HepG2 (cell line): ENCODE data around the gene UXS1. TPM values are rescaled to one million over a fixed set of nuclear protein-coding genes. Genes with fewer than 3 reads are reported as not detected.
A peak's percentile ranks its signal among the peaks of the same experiment; 100 is the strongest.

Experiments used
- ATAC-seq: fragments of 200-7000 bp; cut with Tn5 transposase; 3 replicates; pipeline ENCODE4 v1.9.1; 2020; ENCODE audit warnings: mild to moderate bottlenecking, moderate library complexity
- BruUV-seq: library from RNA; stranded (reverse); fragments of 400-500 nt; replicated peaks from 2 replicates; lab custom pipeline; 2021; lab: Mats Ljungman, UMichigan
- CTCF ChIA-PET: fragments of 300-600 bp; formaldehyde crosslinking; extraction: SDS; loops from one replicate; lab custom pipeline; 2021; ENCODE audit warnings: low total read pairs, inconsistent platforms, low intra/inter-chr PET ratio; lab: Yijun Ruan, JAX
- POLR2A ChIA-PET: fragments of 350-600 bp; sonication (Branson Sonifier 250); formaldehyde crosslinking; loops from one replicate; lab custom pipeline; 2020; ENCODE audit warnings: antibody characterized with exemption, inconsistent platforms; lab: Yijun Ruan, JAX
- DNase-seq: peaks from one replicate; pipeline ENCODE4 v3.0.0-alpha.2; 2015; ENCODE audit warnings: low spot score
- FAIRE-seq: peaks from 3 replicates; lab custom pipeline; 2011; peaks lifted over from hg19 to GRCh38; lab: Jason Lieb, UNC
- H2AFZ ChIP-seq: one replicate; pipeline ENCODE4 v1.6.1; 2011; ENCODE audit warnings: low read length, inconsistent platforms
- H3K27ac ChIP-seq: fragments of 300-600 bp; 3 replicates; pipeline ENCODE4 v1.8.0; 2011; ENCODE audit warnings: mixed run types, mild to moderate bottlenecking, mixed read lengths, low read length, inconsistent platforms; ENCODE audit not compliant: insufficient read depth; ENCODE audit errors: extremely low read length
- H3K27me3 ChIP-seq, 2 experiments: fragments of 200-600 bp in 1 of 2; 2 replicates in 1 of 2; 3 replicates in 1 of 2; pipeline versions ENCODE4 v1.6.0 to v1.8.0; 2011; ENCODE audit warnings: low read length in 2 of 2, mild to moderate bottlenecking in 2 of 2, moderate library complexity in 2 of 2, inconsistent platforms in 1 of 2; ENCODE audit not compliant: insufficient read depth in 2 of 2, control insufficient read depth in 1 of 2
- H3K36me3 ChIP-seq, 2 experiments: fragments of 200-600 bp in 1 of 2; replicated peaks in 1 of 2; 2 replicates in 1 of 2; 3 replicates in 1 of 2; pipeline versions ENCODE4 v1.5.1 to v1.8.0; 2011; ENCODE audit warnings: low read length in 2 of 2, inconsistent platforms in 1 of 2; ENCODE audit not compliant: insufficient read depth in 2 of 2, control insufficient read depth in 1 of 2
- H3K4me1 ChIP-seq: 2 replicates; pipeline ENCODE4 v1.5.1; 2012; ENCODE audit warnings: low read length, inconsistent platforms; ENCODE audit not compliant: insufficient read depth
- H3K4me2 ChIP-seq: 2 replicates; pipeline ENCODE4 v1.6.0; 2011; ENCODE audit warnings: low read depth, low read length, inconsistent platforms
- H3K4me3 ChIP-seq, 3 experiments: fragments of 200-600 bp in 1 of 3; sonication (generic), shearing (Covaris generic) in 1 of 3; replicated peaks in 1 of 3; 2 replicates each; pipeline ENCODE4 v1.5.1; 2011 to 2016; ENCODE audit warnings: low read length in 3 of 3, inconsistent platforms in 2 of 3, low read depth in 2 of 3, mild to moderate bottlenecking in 2 of 3, control low read depth in 1 of 3, mixed read lengths in 1 of 3; ENCODE audit not compliant: insufficient read depth in 1 of 3
- H3K79me2 ChIP-seq: one replicate; pipeline ENCODE4 v1.6.1; 2011; ENCODE audit warnings: low read length, inconsistent platforms; ENCODE audit not compliant: insufficient read depth
- H3K9ac ChIP-seq: 2 replicates; pipeline ENCODE4 v1.6.0; 2011; ENCODE audit warnings: mild to moderate bottlenecking, low read depth, low read length, inconsistent platforms; ENCODE audit not compliant: insufficient read depth
- H3K9me3 ChIP-seq: 2 replicates; pipeline ENCODE4 v1.5.1; 2012; ENCODE audit warnings: mild to moderate bottlenecking, low read length
- H4K20me1 ChIP-seq: 2 replicates; pipeline ENCODE4 v1.6.0; 2011; ENCODE audit warnings: inconsistent platforms, mild to moderate bottlenecking, low read length, moderate library complexity; ENCODE audit not compliant: insufficient read depth
- MAFF ChIP-seq: IDR thresholded peaks from 2 replicates; pipeline ENCODE4 v1.6.1; 2011; ENCODE audit warnings: low read depth, low read length, improper control_type of control experiment
- MLXIP ChIP-seq: sonication (generic); formaldehyde crosslinking; IDR thresholded peaks from 2 replicates; pipeline ENCODE4 v1.9.0; 2021; ENCODE audit warnings: missing genetic modification reagents, borderline replicate concordance
- NKX3-1 ChIP-seq: sonication (generic); formaldehyde crosslinking; IDR thresholded peaks from 2 replicates; pipeline ENCODE4 v1.5.0; 2020; ENCODE audit warnings: missing genetic modification reagents
- RBM39 ChIP-seq: fragments of 200-400 bp; formaldehyde crosslinking; IDR thresholded peaks from one replicate; pipeline ENCODE4 v1.6.1; 2018; ENCODE audit warnings: antibody characterized with exemption, mild to moderate bottlenecking, low read depth, low read length; ENCODE audit not compliant: poor library complexity, severe bottlenecking
- RFX5 ChIP-seq: IDR thresholded peaks from 2 replicates; pipeline ENCODE4 v1.6.1; 2011; ENCODE audit warnings: low read depth, low read length, improper control_type of control experiment
- SP4 ChIP-seq: sonication (generic); formaldehyde crosslinking; IDR thresholded peaks from 2 replicates; pipeline ENCODE4 v1.8.1; 2023; ENCODE audit warnings: mild to moderate bottlenecking, missing genetic modification reagents
- TMF1 ChIP-seq: sonication (generic); formaldehyde crosslinking; IDR thresholded peaks from 2 replicates; pipeline ENCODE4 v1.8.1; 2022; ENCODE audit warnings: low read depth, missing genetic modification reagents
- ZBTB3 ChIP-seq: sonication (generic); formaldehyde crosslinking; IDR thresholded peaks from 2 replicates; pipeline ENCODE4 v1.4.0; 2020; ENCODE audit warnings: low read depth, mild to moderate bottlenecking, moderate library complexity, missing genetic modification reagents, borderline replicate concordance
- ZBTB34 ChIP-seq: sonication (generic); formaldehyde crosslinking; IDR thresholded peaks from 2 replicates; pipeline ENCODE4 v1.8.0; 2022; ENCODE audit warnings: mild to moderate bottlenecking, missing genetic modification reagents
- ZNF180 ChIP-seq: sonication (generic); formaldehyde crosslinking; IDR thresholded peaks from 2 replicates; pipeline ENCODE4 v1.4.0; 2020; ENCODE audit warnings: low read depth, missing genetic modification reagents, borderline replicate concordance
- ZNF414 ChIP-seq: sonication (generic); formaldehyde crosslinking; IDR thresholded peaks from 2 replicates; pipeline ENCODE4 v1.5.0; 2020; ENCODE audit warnings: missing genetic modification reagents
- ZNF619 ChIP-seq: sonication (generic); formaldehyde crosslinking; IDR thresholded peaks from 2 replicates; pipeline ENCODE4 v1.4.0; 2020; ENCODE audit warnings: mild to moderate bottlenecking, missing genetic modification reagents
- WGBS: methylation state at CpG from one replicate; pipeline ENCODE4 v1.1.6; 2017; ENCODE audit warnings: low lambda C conversion rate; 5-methylcytosine and 5-hydroxymethylcytosine counted together
- in situ Hi-C: cut with HindIII; loops from 2 replicates; pipeline ENCODE4 v1.10.0; 2017; ENCODE audit warnings: low pct_unique_long_range_greater_than_20kb; ENCODE audit not compliant: extremely low pct_ligation_motif_present
- intact Hi-C: fragments of 100-400 bp; cut with micrococcal nuclease; formaldehyde crosslinking; loops from one replicate; pipeline ENCODE4 v1.10.0; 2022; ENCODE audit not compliant: unreplicated experiment
- polyA plus RNA-seq, 8 experiments: library from polyadenylated mRNA; depleted of rRNA in 3 of 8; stranded (reverse) in 7 of 8; unstranded in 1 of 8; fragments of >200 nt; fragmentation: Illumina TruSeq in 4 of 8; extraction: Trizol in 4 of 8; gene quantifications; 2 replicates each; pipeline versions ENCODE4 v1.2.1 to v1.2.3, GENCODE V29; 2011 to 2016; ENCODE audit warnings: low read depth in 4 of 8, missing spikeins in 1 of 8, mixed read lengths in 1 of 8; ENCODE audit not compliant: insufficient read depth in 1 of 8
- total RNA-seq, 5 experiments: library from RNA; depleted of rRNA; stranded (reverse); fragments of >200 nt; fragmentation: Illumina TruSeq; extraction: Trizol; gene quantifications; 2 replicates each; pipeline ENCODE4 v1.2.3, GENCODE V29; 2016; ENCODE audit warnings: low read depth in 1 of 5

UXS1 gene
- total and polyA plus RNA-seq, 2 of the 13 experiments (the other 11 are each of a cell fraction or from before 2014, with no cell fraction given) = 53.3 to 110 TPM

GRCh38 chr2:106163948-106164545 lies 30.1 kb downstream of the UXS1 start:
- TF ChIP-seq ZNF180 (CRISPR knock-in tag) (no peak), TMF1 (CRISPR knock-in tag) (no peak), MAFF (no peak), RBM39 (no peak), ZNF619 (CRISPR knock-in tag) (no peak), ZBTB3 (CRISPR knock-in tag) (no peak), RFX5 (no peak), SP4 (CRISPR knock-in tag) (no peak), ZNF414 (no peak), ZBTB34 (no peak), NKX3-1 (CRISPR knock-in tag) (no peak), MLXIP (CRISPR knock-in tag) (no peak)
- peaks cover 21% of the 10 kb centered on the region for H3K4me1 ChIP-seq
- CTCF ChIA-PET = no interaction called here
- H3K36me3 ChIP-seq = peaks cover 21 to 51% of the 10 kb centered on the region in 2 experiments
- FAIRE-seq (peak; percentile 12), ATAC-seq (no peak), DNase-seq (no peak)
- intact Hi-C loops (no loop called here), in situ Hi-C loops (no loop called here)
- H3K79me2 ChIP-seq = peaks cover 26% of the 10 kb centered on the region
- WGBS = 77% methylated on average over 6 of the region's 6 CpGs
- no peak overlapping the region for H2AFZ ChIP-seq
- no peaks in the 10 kb centered on the region for H3K9me3 ChIP-seq
- no peak overlapping the region for H3K4me3 ChIP-seq
- no peak overlapping the region for H3K4me2 ChIP-seq
- POLR2A ChIA-PET = no interaction called here
- H3K27ac ChIP-seq = no peak overlapping the region
- no peaks in the 10 kb centered on the region for H4K20me1 ChIP-seq
- H3K27me3 ChIP-seq = no peaks in the 10 kb centered on the region
- BruUV-seq = no TSS peak
- no peak overlapping the region for H3K9ac ChIP-seq
